Loucy (cell line): ENCODE measurements around the gene APLP1.

Source experiments
- EZH2phosphoT487 ChIP-seq: fragments of 200-600 bp; IDR thresholded peaks from 2 replicates; pipeline ENCODE4 v1.6.1; 2018; ENCODE audit warnings: antibody characterized with exemption, mild to moderate bottlenecking, moderate library complexity, borderline replicate concordance
- TF ChIP-seq, protein P1 (sequence below): fragments of 200-600 bp; sonication (generic); conservative IDR thresholded peaks from 2 replicates; pipeline ENCODE4 v1.5.1; 2014; ENCODE audit warnings: mild to moderate bottlenecking, antibody characterized with exemption, low read length

GRCh38 chr19:35889370-35890112 is 21.2 kb downstream of the APLP1 start:
- TF ChIP-seq, protein P1, sequence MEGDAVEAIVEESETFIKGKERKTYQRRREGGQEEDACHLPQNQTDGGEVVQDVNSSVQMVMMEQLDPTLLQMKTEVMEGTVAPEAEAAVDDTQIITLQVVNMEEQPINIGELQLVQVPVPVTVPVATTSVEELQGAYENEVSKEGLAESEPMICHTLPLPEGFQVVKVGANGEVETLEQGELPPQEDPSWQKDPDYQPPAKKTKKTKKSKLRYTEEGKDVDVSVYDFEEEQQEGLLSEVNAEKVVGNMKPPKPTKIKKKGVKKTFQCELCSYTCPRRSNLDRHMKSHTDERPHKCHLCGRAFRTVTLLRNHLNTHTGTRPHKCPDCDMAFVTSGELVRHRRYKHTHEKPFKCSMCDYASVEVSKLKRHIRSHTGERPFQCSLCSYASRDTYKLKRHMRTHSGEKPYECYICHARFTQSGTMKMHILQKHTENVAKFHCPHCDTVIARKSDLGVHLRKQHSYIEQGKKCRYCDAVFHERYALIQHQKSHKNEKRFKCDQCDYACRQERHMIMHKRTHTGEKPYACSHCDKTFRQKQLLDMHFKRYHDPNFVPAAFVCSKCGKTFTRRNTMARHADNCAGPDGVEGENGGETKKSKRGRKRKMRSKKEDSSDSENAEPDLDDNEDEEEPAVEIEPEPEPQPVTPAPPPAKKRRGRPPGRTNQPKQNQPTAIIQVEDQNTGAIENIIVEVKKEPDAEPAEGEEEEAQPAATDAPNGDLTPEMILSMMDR, result no peak
- TF ChIP-seq EZH2phosphoT487, result no peak
